Raji (cell line): ENCODE data around the gene CD34.

Experiments
- POLR2A ChIP-seq: IDR thresholded peaks from 2 replicates; pipeline ENCODE4 v1.6.1; 2011; ENCODE audit warnings: low read depth, low read length, control low read depth; ENCODE audit not compliant: insufficient read depth

The CD34 gene

GRCh38 chr1:207858281-207858680 lies 52.6 kb downstream of the CD34 start:
- no peak for TF ChIP-seq POLR2A

- no peak for TF ChIP-seq POLR2A
These were observed 53.5 kb downstream of the CD34 start for GRCh38 chr1:207857447-207857846.

- TF ChIP-seq POLR2A: no peak
These were observed 54.5 kb downstream of the CD34 start for GRCh38 chr1:207856276-207857023.

GRCh38 chr1:207854001-207854400 lies 56.9 kb downstream of the CD34 start:
- no peak for TF ChIP-seq POLR2A

GRCh38 chr1:207853372-207853757 lies 57.6 kb downstream of the CD34 start:
- no peak for TF ChIP-seq POLR2A

GRCh38 chr1:207852576-207853371 lies 58.2 kb downstream of the CD34 start:
- no peak for TF ChIP-seq POLR2A

- no peak for TF ChIP-seq POLR2A
These were observed 59.2 kb downstream of the CD34 start for GRCh38 chr1:207851696-207852095.

- TF ChIP-seq POLR2A: no peak
These were observed 60.1 kb downstream of the CD34 start for GRCh38 chr1:207850621-207851407.

- no peak for TF ChIP-seq POLR2A
These were observed 61.3 kb downstream of the CD34 start for GRCh38 chr1:207849646-207850045.

- no peak for TF ChIP-seq POLR2A
These were observed 61.9 kb downstream of the CD34 start for GRCh38 chr1:207849016-207849415.

GRCh38 chr1:207848234-207848633 lies 62.7 kb downstream of the CD34 start:
- TF ChIP-seq POLR2A: no peak

GRCh38 chr1:207847116-207847515 lies 63.8 kb downstream of the CD34 start:
- no peak for TF ChIP-seq POLR2A

GRCh38 chr1:207845109-207845508 lies 65.8 kb downstream of the CD34 start:
- TF ChIP-seq POLR2A: no peak

GRCh38 chr1:207844371-207844770 lies 66.6 kb downstream of the CD34 start:
- TF ChIP-seq POLR2A: no peak

- no peak for TF ChIP-seq POLR2A
These were observed 68.4 kb downstream of the CD34 start for GRCh38 chr1:207842506-207842905.
